HG02759 (cell line): ENCODE results near the gene AHCYL2.
A peak's percentile ranks its signal among the peaks of the same experiment; 100 is the strongest.
"Not testable (repeated sequence)": the region's sequence is repeated elsewhere in the genome, so short reads cannot be mapped to it uniquely, and the experiment has no call there.

Experiments
- ATAC-seq: cut with Tn5 transposase; IDR thresholded peaks from one replicate; pipeline ENCODE4 v1.9.1; 2021; ENCODE audit warnings: mild to moderate bottlenecking, moderate library complexity; ENCODE audit not compliant: unreplicated experiment

Gene AHCYL2

DNA sequence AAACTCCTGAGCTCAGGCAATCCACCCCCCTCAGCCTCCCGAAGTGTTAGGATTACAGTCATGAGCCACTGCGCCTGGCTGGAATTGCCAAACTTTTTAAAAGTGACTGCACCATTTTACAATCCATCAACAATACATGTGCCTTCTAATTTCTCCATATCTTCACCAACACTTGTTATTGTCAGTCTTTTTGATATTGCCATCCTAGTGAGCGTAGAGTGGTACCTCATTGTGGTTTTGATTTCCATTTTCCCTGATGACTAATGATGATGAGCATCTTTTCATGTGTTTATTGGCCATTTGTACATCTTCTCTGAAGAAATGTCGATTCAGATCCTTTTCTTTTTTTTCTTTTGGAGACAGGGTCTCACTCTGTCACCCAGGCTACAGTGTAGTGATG is 187.7 kb downstream of the AHCYL2 start:
- no peak for ATAC-seq

DNA sequence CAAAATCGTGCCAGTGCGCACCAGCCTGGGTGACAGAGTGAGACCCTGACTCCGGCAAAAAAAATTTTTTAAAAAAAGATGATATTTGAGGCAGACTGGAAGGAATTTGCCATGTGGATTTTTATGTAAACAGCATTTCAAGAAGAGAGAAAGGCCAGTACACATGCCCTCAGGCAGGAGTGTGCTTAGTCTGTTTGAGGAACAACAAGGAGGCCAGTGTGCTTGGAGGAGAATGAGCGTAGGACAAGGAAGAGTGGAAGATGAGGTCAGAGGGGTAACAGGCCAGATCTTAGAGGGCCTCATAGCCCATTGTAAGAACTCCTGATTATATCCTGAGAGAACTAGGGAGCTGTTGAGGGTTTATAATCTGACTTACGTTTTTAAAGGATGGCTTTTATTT is 192.2 kb downstream of the AHCYL2 start:
- no peak for ATAC-seq

GRCh38 chr7:129421717-129422250 is 197.0 kb downstream of the AHCYL2 start:
- no peak for ATAC-seq

DNA sequence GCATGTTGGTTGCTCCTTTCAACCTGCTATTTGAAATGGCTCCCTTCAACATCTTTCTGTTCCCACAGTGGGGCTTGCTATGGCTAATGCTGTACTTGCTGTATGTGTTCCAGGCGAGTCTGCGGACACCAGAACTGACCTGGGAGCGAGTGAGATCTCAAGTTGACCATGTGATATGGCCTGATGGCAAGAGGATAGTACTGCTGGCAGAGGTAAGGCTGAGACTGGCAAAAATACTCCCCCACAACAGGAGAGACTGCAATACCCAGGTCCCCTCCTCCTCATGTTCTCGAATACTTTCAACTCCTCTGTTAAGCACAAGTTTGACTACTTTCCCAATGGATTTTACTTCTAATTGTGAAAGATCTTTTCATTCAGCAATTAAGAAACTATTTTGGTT is 197.9 kb downstream of the AHCYL2 start:
- no peak for ATAC-seq

- no peak for ATAC-seq
Measured at GRCh38 chr7:129423700-129424410, 199.0 kb downstream of the AHCYL2 start.

- no peak for ATAC-seq
Measured at GRCh38 chr7:129426482-129426881, 201.7 kb downstream of the AHCYL2 start.

DNA sequence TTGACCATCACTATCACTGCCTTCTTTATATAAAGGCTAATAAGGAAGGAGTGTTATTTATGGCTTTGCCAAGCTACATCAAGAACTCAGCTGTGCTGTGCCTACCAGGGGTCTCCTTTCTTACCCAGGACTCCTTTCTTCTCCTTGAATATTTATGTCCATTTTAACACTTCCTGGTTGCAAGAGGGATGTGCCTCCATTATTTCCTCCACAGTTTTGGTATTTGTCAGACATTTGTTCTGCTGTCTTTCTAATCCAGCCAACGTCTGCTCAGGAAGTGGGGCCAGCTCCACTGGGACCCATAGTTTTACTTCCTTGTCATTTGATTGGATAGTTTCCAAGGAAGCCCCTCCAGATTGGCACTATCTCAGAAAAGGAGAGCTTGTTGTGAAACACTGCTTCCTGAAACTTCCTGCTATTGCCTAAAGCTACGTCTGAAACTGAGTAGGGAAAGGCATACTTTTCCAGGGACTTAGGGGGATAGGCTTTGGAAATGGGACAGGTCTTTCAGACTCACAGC is 202.8 kb downstream of the AHCYL2 start:
- no peak for ATAC-seq

- ATAC-seq: no peak
Measured at GRCh38 chr7:129431911-129432643, 207.2 kb downstream of the AHCYL2 start.

GRCh38 chr7:129433847-129434674 is 209.2 kb downstream of the AHCYL2 start, which contains the start of gene STRIP2:
STRIP2 (plus strand) TSS chr7:129434432; CDS start chr7:129434473, 41 bp downstream.
- peak; percentile 97 for ATAC-seq

DNA sequence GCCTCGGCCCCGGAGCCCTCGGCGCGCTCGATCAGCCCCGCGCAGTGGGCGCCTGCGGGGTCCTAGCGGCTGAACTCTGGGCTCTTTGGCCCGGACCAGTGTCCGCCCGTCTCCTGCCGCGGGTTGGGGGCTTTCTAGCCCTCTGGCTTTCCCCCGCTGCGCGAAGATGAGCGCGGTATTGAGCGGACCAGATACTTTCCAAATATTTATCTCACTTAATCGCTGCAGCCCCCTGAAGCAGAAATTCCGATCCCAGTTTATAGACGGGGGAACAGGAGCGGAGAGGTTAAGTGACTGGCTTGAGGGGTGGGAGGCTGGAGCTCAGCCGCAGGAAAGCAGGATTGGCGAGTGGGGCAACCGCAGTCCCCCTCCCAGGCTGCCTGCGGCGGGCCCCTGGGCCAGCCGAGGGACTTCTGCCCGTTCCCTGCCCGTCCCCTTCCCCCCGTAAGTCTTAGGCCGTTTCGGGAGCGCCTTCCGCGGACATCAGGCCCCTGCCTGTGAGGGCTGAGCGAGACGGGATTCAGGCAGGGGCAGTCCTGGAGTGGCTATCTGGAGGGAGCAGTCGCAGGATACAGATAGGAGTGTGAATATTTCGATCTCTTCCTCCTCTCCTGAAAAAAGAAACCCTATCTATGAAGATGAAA is 210.0 kb downstream of the AHCYL2 start:
- no peak for ATAC-seq

DNA sequence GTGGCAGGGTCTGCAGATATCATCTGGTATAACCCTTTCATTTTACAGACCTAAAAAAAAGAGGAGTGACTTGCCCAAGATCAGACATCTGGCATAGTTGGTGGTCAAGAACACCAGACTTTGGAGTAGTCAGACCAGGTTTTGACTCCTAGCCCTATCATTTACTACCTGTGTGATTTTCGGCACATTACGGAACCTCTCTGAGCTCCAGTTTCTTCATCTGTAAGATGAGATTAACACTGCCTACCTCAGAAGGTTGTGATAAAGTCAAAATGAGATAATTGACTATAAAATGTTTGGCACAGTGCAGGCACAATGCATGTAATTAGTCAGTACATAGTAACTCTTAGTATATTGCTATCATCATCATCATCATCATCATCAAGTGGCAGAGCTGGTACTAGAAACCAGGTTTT is 210.6 kb downstream of the AHCYL2 start:
- no peak for ATAC-seq

- ATAC-seq: no peak
Measured at GRCh38 chr7:129436335-129436923, 211.6 kb downstream of the AHCYL2 start.

DNA sequence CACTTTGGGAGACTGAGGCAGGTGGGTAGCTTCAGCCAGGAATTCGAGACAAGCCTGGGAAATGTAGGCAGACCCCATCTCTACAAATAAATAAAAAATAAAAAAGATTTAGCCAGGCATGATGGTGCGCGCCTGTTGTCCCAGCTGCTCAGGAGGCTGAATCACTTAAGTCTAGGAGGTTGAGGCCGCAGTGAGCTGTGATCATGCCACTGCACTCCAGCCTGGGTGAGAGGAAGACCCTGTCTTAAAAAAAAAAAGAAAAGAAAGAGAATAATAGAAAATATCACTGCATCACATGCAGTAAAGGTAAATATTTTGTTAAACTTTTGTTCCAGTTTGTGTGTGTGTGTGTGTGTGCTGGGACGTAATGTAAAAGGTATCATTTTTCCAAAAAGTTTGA is 212.4 kb downstream of the AHCYL2 start:
- no peak for ATAC-seq

GRCh38 chr7:129438281-129438838 is 213.5 kb downstream of the AHCYL2 start:
- no peak for ATAC-seq

DNA sequence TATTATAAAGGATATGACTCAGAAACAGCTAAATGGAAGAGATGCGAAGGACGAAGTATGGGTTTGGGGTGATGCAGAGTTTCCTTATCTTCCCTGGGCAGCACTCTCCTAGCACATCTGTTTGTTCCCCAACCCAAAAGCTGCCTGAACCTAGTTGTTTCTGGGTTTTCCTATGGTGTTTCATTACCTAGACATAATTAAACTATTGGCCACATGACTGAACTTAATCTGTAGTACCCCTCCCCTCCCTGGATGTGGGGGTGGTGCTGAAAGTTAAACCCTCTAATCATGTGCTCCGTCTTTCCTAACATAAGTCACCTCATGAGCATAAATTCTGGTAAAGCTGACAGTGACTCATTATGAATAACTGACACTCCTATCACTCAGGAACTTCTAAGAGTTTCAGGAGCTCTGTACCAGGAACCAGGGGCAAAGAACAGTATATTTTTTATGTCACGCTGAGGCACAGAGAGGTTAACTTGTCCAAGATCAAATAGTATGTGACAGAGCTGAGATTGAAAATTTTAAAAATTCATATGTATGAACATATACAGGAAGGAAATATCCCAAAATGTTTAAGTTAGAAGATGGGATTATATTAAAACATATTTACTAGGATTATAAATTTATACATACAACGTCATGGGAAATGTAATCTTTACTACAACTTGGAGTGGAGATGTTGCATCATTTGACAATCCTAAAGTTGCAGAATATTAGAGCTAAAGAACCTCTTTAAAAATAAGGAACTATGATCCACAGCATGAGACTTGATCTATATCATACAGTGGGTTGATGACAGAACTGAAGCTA is 214.2 kb downstream of the AHCYL2 start:
- ATAC-seq: no peak

DNA sequence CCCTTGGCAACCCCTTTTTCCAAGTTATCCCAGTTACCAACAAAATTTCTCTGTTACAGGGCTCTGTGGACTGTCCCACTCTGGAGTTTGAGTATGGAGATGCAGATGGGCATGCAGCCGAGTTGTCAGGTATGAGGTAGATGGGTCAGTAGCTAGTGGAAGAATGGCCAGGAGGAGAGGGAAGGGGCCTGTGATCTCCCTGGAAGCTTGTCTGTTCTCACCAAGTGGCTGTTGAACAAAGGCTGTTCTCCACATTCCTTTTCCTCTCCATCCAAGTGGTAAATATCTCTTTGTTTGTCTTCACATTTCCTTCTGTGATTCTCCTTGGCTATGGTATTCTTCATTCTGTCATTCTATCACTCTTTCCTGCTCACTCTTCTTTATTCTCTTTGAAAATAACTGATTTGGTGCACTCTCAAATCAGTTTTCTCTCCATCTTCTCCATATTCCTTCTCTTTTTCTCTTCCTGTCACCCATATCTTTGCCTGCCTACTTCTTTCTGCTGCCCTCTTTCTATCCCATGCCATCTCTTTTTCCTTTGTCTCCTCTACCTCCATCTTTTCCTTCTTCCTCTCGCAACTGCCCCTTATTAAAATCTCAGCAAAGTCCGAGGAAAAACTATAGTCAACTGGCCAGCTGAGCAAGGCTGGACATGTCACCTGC is 215.3 kb downstream of the AHCYL2 start:
- no peak for ATAC-seq

GRCh38 chr7:129443612-129444011 is 218.8 kb downstream of the AHCYL2 start:
- no peak for ATAC-seq

- ATAC-seq: not testable (repeated sequence)
Measured at GRCh38 chr7:129444776-129445175, 219.9 kb downstream of the AHCYL2 start.
